H1 (cell line): ENCODE measurements around the gene DFFB. TPM values are rescaled to one million over a fixed set of nuclear protein-coding genes. Genes with fewer than 3 reads are reported as not detected.

Source experiments
- CTCF ChIA-PET: fragments of 300-600 bp; sonication (Branson Sonifier 250); formaldehyde crosslinking; loops from one replicate; lab custom pipeline; 2021; ENCODE audit not compliant: partially characterized antibody; lab: Charles Lee
- POLR2A ChIA-PET: fragments of 300-600 bp; sonication (Branson Sonifier 250); formaldehyde crosslinking; loops from one replicate; lab custom pipeline; 2021; ENCODE audit warnings: inconsistent platforms; ENCODE audit not compliant: partially characterized antibody; lab: Charles Lee
- DNase-seq, 2 experiments: peaks; one replicate each; pipeline versions ENCODE4 v3.0.0 to v3.0.0-alpha.2; 2010 to 2022; ENCODE audit warnings: low spot score in 2 of 2, low read depth in 1 of 2, mixed read lengths in 1 of 2
- FAIRE-seq: peaks from 2 replicates; lab custom pipeline; 2011; peaks lifted over from hg19 to GRCh38; lab: Jason Lieb, UNC
- H2AFZ ChIP-seq: 2 replicates; pipeline ENCODE4 v1.8.1; 2012; ENCODE audit warnings: low read length, inconsistent platforms
- H2AK5ac ChIP-seq: 2 replicates; pipeline ENCODE4 v1.6.1; 2013; ENCODE audit warnings: low read depth, low read length
- H2BK120ac ChIP-seq: replicated peaks from 2 replicates; pipeline ENCODE3; 2013; ENCODE audit warnings: low read depth, low read length, inconsistent platforms
- H2BK12ac ChIP-seq: 2 replicates; pipeline ENCODE4 v1.6.1; 2013; ENCODE audit warnings: low read depth, low read length
- H2BK15ac ChIP-seq: 2 replicates; pipeline ENCODE4 v1.6.1; 2013; ENCODE audit warnings: low read length
- H2BK20ac ChIP-seq: 2 replicates; pipeline ENCODE4 v1.6.1; 2013; ENCODE audit warnings: low read length
- H2BK5ac ChIP-seq: 2 replicates; pipeline ENCODE4 v1.6.1; 2013; ENCODE audit warnings: low read depth, low read length
- H3K14ac ChIP-seq: 2 replicates; pipeline ENCODE4 v1.6.1; 2013; ENCODE audit warnings: inconsistent platforms; ENCODE audit not compliant: insufficient read length
- H3K18ac ChIP-seq: 2 replicates; pipeline ENCODE4 v1.6.1; 2013; ENCODE audit warnings: low read length; ENCODE audit errors: extremely low read depth
- H3K23ac ChIP-seq: 2 replicates; pipeline ENCODE4 v1.6.1; 2013; ENCODE audit warnings: inconsistent platforms; ENCODE audit not compliant: insufficient read length
- H3K23me2 ChIP-seq: 2 replicates; pipeline ENCODE4 v1.6.1; 2013; ENCODE audit warnings: low read depth, low read length
- H3K27ac ChIP-seq: 2 replicates; pipeline ENCODE4 v1.6.1; 2011; ENCODE audit warnings: low read depth, low read length, inconsistent platforms
- H3K27me3 ChIP-seq, 4 experiments: replicated peaks in 1 of 4; 1 replicate in 1 of 4; 2 replicates in 3 of 4; pipeline versions ENCODE4 v1.6.1 to v1.8.1; 2011 to 2013; ENCODE audit warnings: low read length in 3 of 4, mild to moderate bottlenecking in 3 of 4, inconsistent platforms in 2 of 4, mixed read lengths in 2 of 4, moderate library complexity in 1 of 4; ENCODE audit not compliant: control insufficient read depth in 3 of 4, insufficient read depth in 3 of 4; ENCODE audit errors: extremely low read depth in 1 of 4
- H3K36me3 ChIP-seq, 4 experiments: 2 replicates each; pipeline versions ENCODE4 v1.6.1 to v1.8.1; 2011 to 2013; ENCODE audit warnings: mild to moderate bottlenecking in 4 of 4, low read length in 3 of 4, moderate library complexity in 2 of 4, control low read depth in 1 of 4, inconsistent platforms in 1 of 4; ENCODE audit not compliant: insufficient read depth in 4 of 4, control insufficient read depth in 2 of 4
- H3K4ac ChIP-seq: replicated peaks from 2 replicates; pipeline ENCODE3; 2013; ENCODE audit warnings: low read length, low read depth, mixed read lengths, inconsistent platforms; ENCODE audit not compliant: insufficient read length
- H3K4me1 ChIP-seq, 4 experiments: replicated peaks in 1 of 4; 1 replicate in 1 of 4; 2 replicates in 3 of 4; pipeline versions ENCODE4 v1.6.1 to v1.8.1; 2011 to 2013; ENCODE audit warnings: low read length in 3 of 4, inconsistent platforms in 2 of 4, mixed read lengths in 1 of 4; ENCODE audit not compliant: insufficient read depth in 4 of 4, control insufficient read depth in 3 of 4
- H3K4me2 ChIP-seq, 2 experiments: 2 replicates each; pipeline versions ENCODE4 v1.6.1 to v1.8.1; 2011 to 2013; ENCODE audit warnings: low read depth in 2 of 2, low read length in 2 of 2, control low read depth in 1 of 2, inconsistent platforms in 1 of 2, mild to moderate bottlenecking in 1 of 2; ENCODE audit not compliant: insufficient read depth in 1 of 2
- H3K4me3 ChIP-seq, 4 experiments: fragments of 200-600, 300-600 bp in 1 of 4; sonication (generic), shearing (Covaris generic), sonication (Bioruptor Twin) in 1 of 4; 2 replicates each; pipeline versions ENCODE4 v1.5.1 to v1.8.1; 2011 to 2016; ENCODE audit warnings: low read length in 4 of 4, low read depth in 3 of 4, control low read depth in 2 of 4, inconsistent platforms in 2 of 4, mild to moderate bottlenecking in 2 of 4, mixed read lengths in 1 of 4, moderate library complexity in 1 of 4; ENCODE audit not compliant: insufficient read depth in 2 of 4; ENCODE audit errors: extremely low read depth in 1 of 4
- H3K56ac ChIP-seq: replicated peaks from 2 replicates; pipeline ENCODE3; 2013; ENCODE audit warnings: low read depth, mild to moderate bottlenecking, mixed read lengths, low read length, inconsistent platforms; ENCODE audit not compliant: insufficient read length
- H3K79me1 ChIP-seq: 2 replicates; pipeline ENCODE4 v1.6.1; 2013; ENCODE audit warnings: low read depth, low read length, control low read depth
- H3K79me2 ChIP-seq, 2 experiments: 2 replicates each; pipeline versions ENCODE4 v1.6.1 to v1.8.1; 2012 to 2013; ENCODE audit warnings: low read length in 2 of 2, mild to moderate bottlenecking in 2 of 2, inconsistent platforms in 1 of 2; ENCODE audit not compliant: insufficient read depth in 2 of 2, control insufficient read depth in 1 of 2
- H3K9ac ChIP-seq, 4 experiments: replicated peaks in 1 of 4; 1 replicate in 1 of 4; 2 replicates in 3 of 4; pipeline versions ENCODE4 v1.6.1 to v1.8.1; 2011 to 2013; ENCODE audit warnings: low read depth in 3 of 4, low read length in 3 of 4, control low read depth in 2 of 4, mild to moderate bottlenecking in 2 of 4, moderate library complexity in 2 of 4, inconsistent platforms in 1 of 4; ENCODE audit errors: extremely low read depth in 1 of 4
- H3K9me3 ChIP-seq, 2 experiments: 2 replicates each; pipeline versions ENCODE4 v1.6.1 to v1.8.1; 2012 to 2013; ENCODE audit warnings: mild to moderate bottlenecking in 2 of 2, moderate library complexity in 2 of 2, control low read depth in 1 of 2, inconsistent platforms in 1 of 2, low read depth in 1 of 2, low read length in 1 of 2, mixed read lengths in 1 of 2; ENCODE audit not compliant: insufficient read depth in 2 of 2
- H4K20me1 ChIP-seq, 2 experiments: replicated peaks in 1 of 2; 2 replicates each; pipeline versions ENCODE3 to v1.8.1; 2011 to 2013; ENCODE audit warnings: inconsistent platforms in 2 of 2, low read length in 2 of 2, mild to moderate bottlenecking in 1 of 2; ENCODE audit not compliant: insufficient read depth in 2 of 2, control insufficient read depth in 1 of 2
- H4K5ac ChIP-seq: 2 replicates; pipeline ENCODE4 v1.6.1; 2013; ENCODE audit warnings: low read length, low read depth, mixed read lengths, inconsistent platforms; ENCODE audit not compliant: insufficient read length
- H4K8ac ChIP-seq: 2 replicates; pipeline ENCODE4 v1.8.0; 2013; ENCODE audit warnings: mild to moderate bottlenecking, moderate library complexity, low read length, inconsistent platforms; ENCODE audit not compliant: insufficient read depth; ENCODE audit errors: extremely low read depth
- H4K91ac ChIP-seq: replicated peaks from 2 replicates; pipeline ENCODE3; 2013; ENCODE audit warnings: low read length, mixed read lengths, inconsistent platforms; ENCODE audit not compliant: insufficient read length
- BRCA1 ChIP-seq: IDR thresholded peaks from 2 replicates; pipeline ENCODE4 v1.6.1; 2012; ENCODE audit warnings: low read depth, low read length, improper control_type of control experiment
- CHD2 ChIP-seq: IDR thresholded peaks from 2 replicates; pipeline ENCODE4 v1.6.1; 2012; ENCODE audit warnings: low read length, improper control_type of control experiment
- GABPA ChIP-seq: IDR thresholded peaks from 2 replicates; pipeline ENCODE4 v1.6.1; 2011; ENCODE audit warnings: mild to moderate bottlenecking, low read length, moderate library complexity, borderline replicate concordance; ENCODE audit not compliant: insufficient read depth
- JUN ChIP-seq: IDR thresholded peaks from 2 replicates; pipeline ENCODE4 v1.6.1; 2011; ENCODE audit warnings: low read depth, mild to moderate bottlenecking, improper control_type of control experiment, low read length
- NRF1 ChIP-seq: IDR thresholded peaks from 2 replicates; pipeline ENCODE4 v1.6.1; 2011; ENCODE audit warnings: mild to moderate bottlenecking, low read depth, low read length, improper control_type of control experiment
- RBBP5 ChIP-seq: IDR thresholded peaks from 2 replicates; pipeline ENCODE4 v1.7.1; 2012; ENCODE audit warnings: low read depth, mild to moderate bottlenecking, inconsistent platforms, low read length, moderate library complexity, borderline replicate concordance
- SAP30 ChIP-seq: fragments of 300-600 bp; sonication (generic); IDR thresholded peaks from 2 replicates; pipeline ENCODE4 v1.7.1; 2012; ENCODE audit warnings: low read length, moderate library complexity, mild to moderate bottlenecking, inconsistent platforms; ENCODE audit not compliant: insufficient read depth, insufficient replicate concordance
- SIRT6 ChIP-seq: IDR thresholded peaks from one replicate; pipeline ENCODE4 v1.7.1; 2012; ENCODE audit warnings: low read length, inconsistent platforms
- SIX5 ChIP-seq: IDR thresholded peaks from 2 replicates; pipeline ENCODE4 v1.6.1; 2011; ENCODE audit warnings: mild to moderate bottlenecking, low read depth, low read length
- SP1 ChIP-seq: IDR thresholded peaks from 2 replicates; pipeline ENCODE4 v1.6.1; 2011; ENCODE audit warnings: low read depth, low read length
- SRF ChIP-seq: IDR thresholded peaks from 2 replicates; pipeline ENCODE4 v1.6.1; 2011; ENCODE audit warnings: mild to moderate bottlenecking, low read depth, low read length, moderate library complexity
- TAF7 ChIP-seq: optimal IDR thresholded peaks from 2 replicates; pipeline ENCODE3; 2011; ENCODE audit warnings: low read depth, mild to moderate bottlenecking, inconsistent platforms, low read length, moderate library complexity, borderline replicate concordance
- WGBS, 2 experiments: shearing (Covaris generic) in 1 of 2; methylation state at CpG; one replicate each; pipeline versions ENCODE4 v1.1.6 to v1.1.7; 2013 to 2015; ENCODE audit warnings: low lambda C conversion rate in 2 of 2, mixed read lengths in 2 of 2, inconsistent platforms in 1 of 2, low coverage in 1 of 2, missing lambda C conversion rate in 1 of 2; ENCODE audit not compliant: insufficient replicate concordance in 2 of 2, insufficient coverage in 1 of 2, insufficient read length in 1 of 2; ENCODE audit errors: extremely low coverage in 1 of 2, missing lambda C conversion rate in 1 of 2; 5-methylcytosine and 5-hydroxymethylcytosine counted together
- polyA plus RNA-seq, 7 experiments: library from polyadenylated mRNA; depleted of rRNA in 3 of 7; stranded (reverse) in 5 of 7; unstranded in 2 of 7; fragments of >200 nt in 5 of 7; fragments of 200-250 nt in 2 of 7; gene quantifications; 1 replicate in 5 of 7; 2 replicates in 1 of 7; 4 replicates in 1 of 7; pipeline versions ENCODE4 v1.2.1 to v1.2.3, GENCODE V29; 2011 to 2013; ENCODE audit warnings: missing spikeins in 2 of 7, mixed read lengths in 2 of 7
- total RNA-seq: library from RNA; stranded (reverse); fragmentation: NEBNext Ultra II Directional; extraction: Animal tissue kit (Norgen Biotek cat#: 25700); gene quantifications from 2 replicates; pipeline ENCODE4 v1.2.1, GENCODE V29; 2021
- TF ChIP-seq, protein P1 (sequence below): IDR thresholded peaks from 2 replicates; pipeline ENCODE4 v1.6.1; 2012; ENCODE audit warnings: inconsistent platforms

DFFB gene
- total and polyA plus RNA-seq, 2 of the 8 experiments (the other 6 are each of a cell fraction or from before 2014, with no cell fraction given) = 8.6 to 11.9 TPM

DNA sequence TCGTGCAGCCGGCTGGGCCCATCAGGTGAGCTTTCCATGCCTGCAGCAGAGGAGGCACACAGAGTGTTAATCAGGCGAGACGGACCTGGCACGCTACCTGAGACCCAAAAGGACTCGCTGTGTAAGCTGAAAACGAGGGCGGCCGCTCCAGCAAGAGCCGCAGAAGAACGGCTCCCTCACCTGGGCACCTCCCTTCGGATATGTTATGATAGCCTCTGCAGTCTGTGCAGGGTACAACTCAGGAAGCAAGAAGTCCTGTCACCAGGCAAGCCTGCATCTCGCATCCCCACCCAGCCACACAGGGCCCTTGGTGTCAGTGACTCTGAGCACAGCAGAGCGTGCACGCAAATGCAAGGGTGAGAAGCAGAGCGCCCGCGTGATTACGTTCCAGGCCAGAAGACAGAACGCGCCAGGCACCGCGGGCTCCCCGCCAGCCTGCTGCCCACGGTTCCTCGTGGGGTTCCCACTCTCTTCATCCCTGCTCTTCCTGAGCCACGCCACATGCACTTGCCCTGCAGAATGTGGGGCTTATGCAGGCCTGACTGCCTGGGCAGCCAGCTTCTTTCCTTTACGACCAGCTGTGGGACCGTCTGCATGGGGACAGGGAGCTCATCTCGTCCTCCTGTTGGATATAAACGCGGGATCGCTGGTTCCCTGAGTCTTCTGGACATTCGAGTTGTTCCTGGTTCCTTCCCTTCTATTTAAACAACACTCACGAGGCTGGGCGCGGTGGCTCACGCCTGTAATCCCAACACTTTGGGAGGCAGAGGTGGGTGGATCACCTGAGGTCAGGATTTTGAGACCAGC is 40.7 kb upstream of the DFFB start:
- Histone ChIP-seq H2BK120ac (no peak overlapping the region), H3K14ac (no peak overlapping the region), H3K4me2 (no peak overlapping the region), H2AFZ (no peak overlapping the region), H3K79me2 (no peaks in the 10 kb centered on the region), H3K4me3 (no peak overlapping the region), H3K27me3 (no peaks in the 10 kb centered on the region), H3K23ac (no peak overlapping the region), H2AK5ac (no peak overlapping the region), H3K18ac (no peak overlapping the region), H2BK20ac (no peak overlapping the region), H3K9ac (no peak overlapping the region), H2BK5ac (no peak overlapping the region), H4K91ac (no peak overlapping the region), H3K56ac (no peak overlapping the region), H3K79me1 (no peaks in the 10 kb centered on the region), H3K27ac (no peak overlapping the region), H3K36me3 (peaks cover 0 to 3% (median 0%) of the 10 kb centered on the region in 4 experiments; a peak in 1 of 8 replicates), H4K20me1 (peaks cover 0 to 1% of the 10 kb centered on the region in 2 experiments), H4K8ac (no peak overlapping the region), H3K9me3 (no peaks in the 10 kb centered on the region), H2BK15ac (no peak overlapping the region), H3K23me2 (no peaks in the 10 kb centered on the region), H3K4me1 (no peaks in the 10 kb centered on the region; a peak in 1 of 7 replicates), H3K4ac (no peak overlapping the region), H2BK12ac (no peak overlapping the region), H4K5ac (no peak overlapping the region)
- POLR2A ChIA-PET = interaction anchor here (0.9 to 1.6 kb wide), 2 partner anchors 22 to 23 kb away, joined by 3 to 4 read pairs; no protein-coding TSS in a partner anchor
- 91% methylated on average over 38 of the region's 38 CpGs; no CpG with 5 or more reads in 1 of the 2 experiments for WGBS, 2 experiments
- FAIRE-seq (no peak), DNase-seq (no peak)
- CTCF ChIA-PET = interaction anchor here (0.6 to 2.7 kb wide), 2 partner anchors 12 to 39 kb away, joined by 3 to 8 read pairs; no protein-coding TSS in a partner anchor
- TF ChIP-seq SAP30 (no peak), JUN (no peak), SP1 (no peak), SIX5 (no peak), SIRT6 (no peak), BRCA1 (no peak), NRF1 (no peak), GABPA (no peak), RBBP5 (no peak), SRF (no peak), TAF7 (no peak), CHD2 (no peak)
- TF ChIP-seq, protein P1, sequence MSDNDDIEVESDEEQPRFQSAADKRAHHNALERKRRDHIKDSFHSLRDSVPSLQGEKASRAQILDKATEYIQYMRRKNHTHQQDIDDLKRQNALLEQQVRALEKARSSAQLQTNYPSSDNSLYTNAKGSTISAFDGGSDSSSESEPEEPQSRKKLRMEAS = no peak
